COR-L47 (cell line): Measurements from ENCODE around the gene TMC2.
"Not testable (repeated sequence)": the region's sequence is repeated elsewhere in the genome, so short reads cannot be mapped to it uniquely, and the experiment has no call there.

ENCODE experiments used
- DNase-seq: peaks from one replicate; lab custom pipeline; 2025; lab: John Stamatoyannopoulos, UW

The TMC2 gene, protein sequence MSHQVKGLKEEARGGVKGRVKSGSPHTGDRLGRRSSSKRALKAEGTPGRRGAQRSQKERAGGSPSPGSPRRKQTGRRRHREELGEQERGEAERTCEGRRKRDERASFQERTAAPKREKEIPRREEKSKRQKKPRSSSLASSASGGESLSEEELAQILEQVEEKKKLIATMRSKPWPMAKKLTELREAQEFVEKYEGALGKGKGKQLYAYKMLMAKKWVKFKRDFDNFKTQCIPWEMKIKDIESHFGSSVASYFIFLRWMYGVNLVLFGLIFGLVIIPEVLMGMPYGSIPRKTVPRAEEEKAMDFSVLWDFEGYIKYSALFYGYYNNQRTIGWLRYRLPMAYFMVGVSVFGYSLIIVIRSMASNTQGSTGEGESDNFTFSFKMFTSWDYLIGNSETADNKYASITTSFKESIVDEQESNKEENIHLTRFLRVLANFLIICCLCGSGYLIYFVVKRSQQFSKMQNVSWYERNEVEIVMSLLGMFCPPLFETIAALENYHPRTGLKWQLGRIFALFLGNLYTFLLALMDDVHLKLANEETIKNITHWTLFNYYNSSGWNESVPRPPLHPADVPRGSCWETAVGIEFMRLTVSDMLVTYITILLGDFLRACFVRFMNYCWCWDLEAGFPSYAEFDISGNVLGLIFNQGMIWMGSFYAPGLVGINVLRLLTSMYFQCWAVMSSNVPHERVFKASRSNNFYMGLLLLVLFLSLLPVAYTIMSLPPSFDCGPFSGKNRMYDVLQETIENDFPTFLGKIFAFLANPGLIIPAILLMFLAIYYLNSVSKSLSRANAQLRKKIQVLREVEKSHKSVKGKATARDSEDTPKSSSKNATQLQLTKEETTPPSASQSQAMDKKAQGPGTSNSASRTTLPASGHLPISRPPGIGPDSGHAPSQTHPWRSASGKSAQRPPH

DNA sequence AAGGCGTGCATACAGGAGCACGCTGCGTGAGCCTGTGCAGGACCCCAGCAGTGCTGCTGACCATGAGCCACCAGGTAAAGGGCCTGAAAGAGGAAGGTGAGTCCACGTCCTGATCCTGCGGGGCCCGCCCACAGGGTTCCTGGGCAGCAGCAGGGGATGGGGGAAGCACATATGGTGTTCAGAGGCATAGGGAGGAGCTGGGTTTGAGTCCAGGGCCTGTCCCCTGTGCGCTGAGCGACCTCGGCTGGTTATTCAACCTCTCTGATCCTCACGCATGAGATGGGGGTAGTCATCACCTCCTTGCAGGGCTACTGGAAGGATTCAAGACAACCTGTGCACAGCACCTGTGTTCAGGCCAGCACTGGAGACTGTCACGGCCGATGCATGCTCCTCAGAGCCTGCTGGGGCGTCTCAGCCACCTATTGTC, at the start of gene TMC2:
Gene TMC2 (plus strand): TSS at position 14 of the 427 bp plus-strand sequence. CDS start 49 bp downstream, at position 63.
- no peak for DNase-seq

DNA sequence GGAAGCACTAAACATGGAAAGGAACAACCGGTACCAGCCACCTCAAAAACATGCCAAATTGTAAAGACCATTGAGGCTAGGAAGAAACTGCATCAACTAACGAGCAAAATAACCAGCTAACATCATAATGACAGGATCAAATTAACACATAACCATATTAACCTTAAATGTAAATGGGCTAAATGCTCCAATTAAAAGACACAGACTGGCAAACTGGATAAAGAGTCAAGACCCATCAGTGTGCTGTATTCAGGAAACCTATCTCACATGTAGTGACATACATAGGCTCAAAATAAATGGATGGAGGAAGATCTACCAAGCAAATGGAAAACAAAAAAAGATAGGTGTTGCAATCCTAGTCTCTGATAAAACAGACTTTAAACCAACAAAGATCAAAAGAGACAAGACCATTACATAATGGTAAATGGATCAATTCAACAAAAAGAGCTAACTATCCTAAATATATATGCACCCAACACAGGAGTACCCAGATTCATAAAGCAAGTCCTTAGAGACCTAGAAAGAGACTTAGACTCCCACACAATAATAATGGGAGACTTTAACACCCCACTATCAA, 33.5 kb upstream of the TMC2 start:
- DNase-seq = not testable (repeated sequence)

DNA sequence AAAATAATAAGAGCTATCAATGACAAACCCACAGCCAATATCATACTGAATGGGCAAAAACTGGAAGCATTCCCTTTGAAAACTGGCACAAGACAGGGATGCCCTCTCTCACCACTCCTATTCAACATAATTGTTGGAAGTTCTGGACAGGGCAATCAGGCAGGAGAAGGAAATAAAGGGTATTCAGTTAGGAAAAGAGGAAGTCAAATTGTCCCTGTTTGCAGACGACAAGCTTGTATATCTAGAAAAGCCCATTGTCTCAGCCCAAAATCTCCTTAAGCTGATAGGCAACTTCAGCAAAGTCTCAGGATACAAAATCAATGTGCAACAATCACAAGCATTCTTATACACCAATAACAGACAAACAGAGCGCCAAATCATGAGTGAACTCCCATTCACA, 31.6 kb upstream of the TMC2 start:
- not testable (repeated sequence) for DNase-seq

DNA sequence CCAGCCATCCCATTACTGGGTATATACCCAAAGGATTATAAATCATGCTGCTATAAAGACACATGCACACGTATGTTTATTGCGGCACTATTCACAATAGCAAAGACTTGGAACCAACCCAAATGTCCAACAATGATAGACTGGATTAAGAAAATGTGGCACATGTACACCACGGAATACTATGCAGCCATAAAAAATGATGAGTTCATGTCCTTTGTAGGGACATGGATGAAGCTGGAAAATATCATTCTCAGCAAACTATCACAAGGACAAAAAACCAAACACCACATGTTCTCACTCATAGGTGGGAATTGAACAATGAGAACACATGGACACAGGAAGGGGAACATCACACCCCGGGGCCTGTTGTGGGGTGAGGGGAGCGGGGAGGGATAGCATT, 29.9 kb upstream of the TMC2 start:
- DNase-seq = not testable (repeated sequence)

DNA sequence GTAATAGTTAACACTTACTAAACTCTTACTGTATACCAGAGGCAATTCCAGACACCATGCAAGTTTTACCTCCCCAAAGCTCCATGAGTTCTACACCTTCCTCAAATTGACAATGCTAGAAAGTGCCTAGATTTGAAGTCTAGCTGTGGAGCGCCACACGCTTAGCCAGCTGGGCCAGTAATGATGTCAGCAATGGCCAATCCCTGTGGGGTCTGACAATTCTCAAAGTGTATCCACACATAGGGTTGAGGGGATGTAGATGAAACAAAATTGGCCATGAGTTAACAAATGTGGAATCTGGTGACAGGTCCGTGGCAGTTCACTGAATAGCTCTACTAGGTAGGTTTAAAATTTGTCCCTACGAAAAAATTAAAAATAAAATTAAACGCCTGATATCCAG, 28.9 kb upstream of the TMC2 start:
- no peak for DNase-seq

DNA sequence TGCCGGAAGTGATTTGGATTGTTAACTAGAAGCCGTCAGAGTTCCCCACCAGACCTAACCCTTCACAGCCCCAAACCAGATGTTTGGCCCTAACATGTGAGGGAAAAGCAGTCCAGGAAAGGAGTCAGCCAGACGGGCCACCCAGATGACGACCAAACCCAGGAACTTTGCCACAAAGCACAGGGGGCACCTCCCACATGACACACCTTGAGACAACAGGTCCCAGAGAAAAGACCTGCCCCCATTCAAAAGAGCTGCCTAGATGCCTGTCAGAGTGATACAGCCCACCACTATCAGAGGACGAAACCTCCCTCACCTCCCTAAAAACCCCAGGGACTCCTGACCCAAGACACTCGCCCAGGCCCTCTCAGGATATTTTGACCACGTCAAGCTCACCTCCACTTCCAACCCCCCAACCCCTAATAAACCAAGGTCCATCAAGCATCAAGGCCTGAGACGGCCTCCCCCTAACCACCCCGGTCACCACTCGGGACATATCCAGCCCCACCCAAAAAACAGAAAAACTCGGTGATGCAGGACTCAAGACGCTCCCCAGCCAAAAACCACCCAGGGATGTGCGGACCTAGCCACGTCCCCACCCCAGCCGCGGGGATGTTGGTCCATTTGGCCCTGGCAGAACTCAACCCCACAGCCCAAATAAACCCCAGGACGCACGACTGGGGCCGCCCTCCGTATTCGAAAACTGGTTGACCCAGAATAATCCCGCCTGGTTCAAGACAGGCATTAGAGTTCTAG, 28.3 kb upstream of the TMC2 start:
- DNase-seq = no peak

DNA sequence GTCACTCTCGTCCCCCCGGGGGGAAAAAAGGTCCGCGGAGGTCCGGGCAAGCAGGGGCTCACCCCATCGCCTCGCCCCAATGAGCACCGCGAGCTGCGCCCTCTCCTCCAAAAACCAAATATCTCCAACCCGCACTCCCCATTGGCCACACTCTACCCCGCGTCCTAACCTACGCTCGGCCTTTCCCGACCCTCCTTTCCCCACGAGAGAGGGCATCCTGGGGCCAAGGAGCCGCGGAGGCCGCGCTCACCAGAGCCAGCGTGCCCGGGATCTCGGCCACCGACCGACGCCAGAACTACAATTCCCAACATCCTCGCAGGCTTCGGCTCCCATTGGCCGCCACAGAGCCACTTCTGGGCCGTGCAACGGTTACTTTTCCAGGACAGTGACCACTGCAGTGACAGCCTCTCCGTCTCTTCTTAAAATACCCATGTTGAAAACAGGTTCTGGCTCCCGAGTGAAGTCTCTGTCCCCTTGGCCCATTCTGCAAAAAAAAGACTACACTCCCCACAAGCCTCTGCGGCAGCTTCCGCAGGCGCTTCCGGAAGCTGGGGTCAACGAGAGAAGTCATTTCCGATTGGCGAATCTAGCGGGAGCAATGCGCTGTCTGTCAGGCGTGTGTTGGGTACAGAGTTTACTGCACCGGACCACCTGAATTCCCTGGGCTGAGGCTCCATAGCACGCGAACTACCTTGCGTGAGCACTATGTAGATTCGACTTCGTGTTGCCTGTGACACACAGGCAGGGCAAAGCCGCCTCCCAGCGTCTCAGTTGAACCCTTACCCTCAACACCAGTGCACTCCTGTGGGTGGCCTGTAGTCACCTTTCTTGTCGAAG, 27.5 kb upstream of the TMC2 start, which contains the start of gene ZNF343:
Gene ZNF343 (minus strand): TSS at position 285 of the 837 bp plus-strand sequence. CDS start 15,020 bp downstream, outside the sequence.
- DNase-seq = peak; percentile 38

DNA sequence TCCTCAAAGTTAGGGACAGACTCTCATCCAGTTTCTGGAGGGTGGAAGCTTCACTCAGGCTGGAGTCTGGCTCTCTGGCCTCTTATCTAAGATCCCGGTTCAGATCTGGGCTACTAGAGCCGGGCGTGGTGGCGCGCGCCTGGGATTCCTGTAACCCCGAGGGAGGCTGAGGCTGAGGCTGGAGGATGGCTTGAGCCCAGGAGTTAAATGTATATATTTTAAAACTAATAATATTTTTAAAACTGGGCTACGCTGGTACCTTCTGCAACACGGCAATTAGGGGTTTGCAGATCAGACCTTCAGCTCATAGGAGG, 26.9 kb upstream of the TMC2 start:
- DNase-seq = no peak

DNA sequence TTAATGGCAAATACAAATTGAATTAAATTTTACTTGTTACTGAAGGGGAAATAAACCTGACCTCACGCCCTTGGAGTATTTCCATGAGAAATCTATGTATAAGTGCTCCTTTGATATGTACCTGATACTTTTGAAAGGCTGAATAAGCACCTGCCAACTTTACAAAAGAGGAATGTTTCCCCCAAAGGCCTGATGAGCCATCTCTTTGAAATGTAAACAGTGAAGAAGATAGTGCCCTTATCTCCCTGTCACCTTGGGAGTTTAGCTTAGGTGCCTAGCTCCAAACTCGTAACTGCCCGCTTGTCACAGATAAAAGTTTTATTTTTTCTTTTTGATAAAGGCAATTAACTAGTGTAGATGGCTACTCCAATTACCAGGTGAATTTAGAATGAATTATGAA, 26.6 kb upstream of the TMC2 start:
- DNase-seq = no peak

DNA sequence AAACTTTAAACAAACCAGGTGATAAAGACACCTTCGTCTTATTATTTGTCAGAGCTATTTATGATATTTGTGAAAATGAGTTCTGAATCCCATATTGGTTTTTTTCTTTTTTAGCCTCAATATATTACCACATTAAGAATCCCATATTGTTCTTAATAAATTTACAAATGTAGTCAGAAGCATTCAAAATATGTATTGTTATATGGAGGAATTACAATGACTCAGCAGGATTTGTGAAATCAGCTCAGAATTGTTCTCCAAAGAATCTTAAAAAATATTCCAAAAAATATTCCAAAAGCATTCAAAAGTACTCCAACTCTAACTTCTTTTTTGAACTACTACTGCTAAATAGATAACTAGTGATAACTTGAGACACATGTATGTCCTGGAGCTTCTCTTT, 21.2 kb upstream of the TMC2 start:
- no peak for DNase-seq

DNA sequence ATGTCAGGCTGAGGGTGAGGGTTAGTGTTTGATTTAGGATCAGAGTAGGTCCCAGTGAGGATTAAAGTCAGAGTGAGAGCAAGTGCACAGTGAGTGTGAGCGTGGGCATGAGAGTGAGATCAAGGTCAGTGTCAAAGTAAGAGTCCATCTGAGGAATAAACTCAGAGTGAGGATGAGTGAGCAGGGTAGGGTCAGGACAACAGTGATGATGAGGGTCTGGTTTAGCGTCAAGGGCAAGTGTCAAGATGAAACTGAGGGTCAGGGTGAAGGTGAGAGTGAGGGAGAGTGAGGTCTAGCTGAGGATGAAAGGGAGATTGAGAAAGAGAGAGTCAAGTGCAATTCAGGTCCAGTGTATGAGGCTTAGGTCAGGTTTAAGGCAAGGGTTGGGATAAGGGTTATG, 20.0 kb upstream of the TMC2 start:
- DNase-seq = no peak

DNA sequence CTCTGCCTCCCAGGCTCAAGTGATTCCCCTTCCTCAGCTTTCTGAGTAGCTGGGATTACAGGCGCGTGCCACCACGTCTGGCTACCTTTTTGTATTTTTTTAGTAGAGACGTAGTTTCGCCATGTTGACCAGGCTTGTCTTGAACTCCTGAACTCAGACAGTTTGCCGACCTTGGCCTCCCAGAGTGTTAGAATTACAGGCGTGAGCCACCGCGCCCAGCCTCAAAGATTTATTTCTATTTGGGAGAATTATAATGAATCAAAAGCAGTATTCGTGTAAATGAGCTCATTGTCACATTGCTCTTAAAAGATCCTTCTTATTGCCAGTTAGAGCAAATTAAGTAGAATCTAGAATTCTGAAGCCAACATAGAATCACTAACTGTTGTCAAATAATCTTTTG, 18.3 kb upstream of the TMC2 start:
- DNase-seq = no peak

DNA sequence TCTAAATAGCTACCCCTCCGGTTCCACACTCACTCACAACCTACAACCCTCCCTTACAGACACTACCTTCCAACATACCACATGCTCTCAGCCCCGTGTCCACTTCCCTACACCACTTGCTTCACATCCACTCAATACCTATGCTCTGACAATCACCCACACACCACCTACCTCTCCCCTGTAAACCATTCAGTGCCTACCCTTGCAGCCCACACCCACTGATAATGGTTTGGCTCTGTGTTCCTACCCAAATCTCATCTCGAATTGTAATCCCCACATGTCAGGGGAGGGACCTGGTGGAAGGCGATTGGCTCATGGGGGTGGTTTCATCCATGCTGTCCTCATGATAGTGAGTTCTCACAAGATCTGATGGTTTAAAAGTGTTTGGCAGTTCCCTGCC, 17.8 kb upstream of the TMC2 start:
- DNase-seq = no peak

DNA sequence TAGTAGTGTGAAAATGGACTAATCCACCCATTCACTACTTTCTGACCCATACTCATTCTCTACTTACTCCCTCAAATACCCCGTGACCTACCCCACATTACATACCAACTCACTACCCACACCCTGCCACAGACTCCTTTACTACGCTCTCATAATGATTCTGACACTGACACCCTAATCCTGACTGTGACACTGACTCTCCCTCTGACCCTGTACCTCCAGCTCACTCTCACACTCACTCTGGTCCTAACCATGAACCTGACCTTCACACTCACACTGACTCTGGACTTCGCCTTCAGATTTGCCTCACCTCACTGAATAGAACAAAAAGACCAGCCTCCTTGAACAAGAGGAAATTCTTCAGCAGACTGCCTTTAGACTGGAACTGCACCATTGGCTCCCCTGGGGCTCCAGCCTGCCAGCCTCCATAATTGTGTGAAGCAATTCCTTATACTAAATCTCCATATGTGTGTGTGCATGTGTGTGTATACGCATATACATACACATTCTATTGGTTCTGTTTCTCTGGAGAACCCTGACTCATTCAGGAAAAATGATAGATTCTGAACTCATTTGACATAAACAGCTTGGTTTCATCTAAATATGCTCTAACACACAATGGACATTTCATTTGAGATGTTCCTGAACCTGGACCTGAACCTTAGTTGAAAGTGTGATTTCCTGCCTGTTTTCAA, 17.1 kb upstream of the TMC2 start:
- no peak for DNase-seq

DNA sequence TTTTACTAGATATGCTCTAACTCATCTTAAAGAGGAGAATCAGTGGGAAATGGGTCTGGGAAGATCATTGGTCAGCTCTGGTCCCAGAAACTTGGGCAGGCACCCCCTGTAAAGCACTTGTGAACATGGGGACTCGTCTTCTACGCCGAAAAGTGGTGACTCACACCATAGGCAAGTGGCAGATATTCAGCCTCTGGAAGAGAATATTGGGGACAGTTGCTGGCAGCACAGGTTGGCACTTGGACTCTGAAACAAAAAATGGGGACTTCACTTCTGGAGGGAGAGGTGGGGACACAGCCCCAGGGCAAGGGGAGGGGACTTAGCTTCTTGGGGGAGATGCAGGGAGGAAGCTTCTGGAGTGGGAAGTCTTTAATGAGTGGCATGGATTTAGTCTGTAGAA, 15.8 kb upstream of the TMC2 start:
- DNase-seq = no peak

DNA sequence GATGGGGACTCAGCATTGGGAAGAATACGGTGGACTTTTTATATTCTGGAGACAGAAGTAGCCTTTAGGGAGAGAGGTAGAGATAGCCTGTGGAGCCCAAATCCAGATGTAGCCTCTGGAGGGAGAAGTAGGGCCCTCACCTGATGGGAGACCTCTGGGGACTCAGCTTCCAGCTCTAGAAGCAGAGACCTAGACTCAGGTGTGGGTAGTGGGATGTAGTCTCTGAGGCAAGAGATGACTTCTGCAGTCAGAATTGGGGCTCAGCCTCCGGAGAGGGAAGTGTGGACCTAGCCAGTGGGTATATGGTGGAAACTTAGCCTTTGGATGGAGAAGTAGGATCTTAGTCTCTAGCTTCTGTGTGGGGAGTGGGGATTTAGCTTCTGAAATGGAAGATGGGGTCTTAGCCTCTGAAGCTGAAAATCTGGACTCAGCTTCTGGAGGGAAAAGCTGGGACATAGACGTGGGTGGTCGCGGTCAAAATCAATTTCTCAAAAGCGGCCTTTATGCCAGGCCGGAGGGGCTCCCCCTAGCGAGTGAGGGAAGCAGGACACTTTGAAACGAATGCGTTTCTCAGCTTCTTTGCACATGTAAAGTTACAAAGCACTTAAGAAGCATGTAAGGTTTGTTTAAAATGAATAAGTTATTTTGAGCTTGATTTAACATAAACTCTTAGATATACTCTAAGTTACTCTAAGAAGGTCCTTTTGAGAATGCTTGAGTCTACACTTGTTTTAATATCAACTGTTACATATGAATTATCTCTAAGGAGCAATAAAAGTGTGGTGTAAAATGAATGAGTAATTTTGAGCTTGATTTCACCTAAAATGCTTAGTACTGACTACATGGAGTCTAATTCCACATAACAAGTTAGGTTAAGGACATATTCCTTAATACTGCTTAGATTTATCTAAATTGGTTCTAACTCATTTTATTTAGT, 14.7 kb upstream of the TMC2 start:
- peak; percentile 6 for DNase-seq

DNA sequence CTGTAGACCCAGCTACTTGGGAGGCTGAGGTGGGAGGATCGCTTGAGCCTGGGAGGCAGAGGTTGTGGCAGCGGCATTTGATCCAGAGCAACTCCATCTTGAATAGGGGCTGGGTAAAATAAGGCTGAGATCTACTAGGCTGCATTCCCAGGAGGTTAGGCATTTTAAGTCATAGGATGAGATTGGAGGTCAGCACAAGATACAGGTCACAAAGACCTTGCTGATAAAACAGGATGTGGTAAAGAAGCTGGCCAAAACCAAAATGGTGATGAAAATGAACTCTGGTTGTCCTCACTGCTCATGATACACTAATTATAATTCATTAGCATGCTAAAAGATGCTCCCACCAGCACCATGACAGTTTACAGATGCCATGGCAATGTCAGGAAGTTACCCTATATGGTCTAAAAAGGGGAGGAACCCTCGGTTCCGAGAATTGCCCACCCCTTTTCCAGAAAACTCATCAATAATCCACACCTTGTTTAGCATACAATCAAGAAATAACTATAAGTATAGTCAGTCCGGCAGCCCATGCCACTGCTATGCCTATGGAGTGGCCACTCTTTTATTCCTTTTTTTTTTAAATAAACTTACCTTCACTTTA, 13.4 kb upstream of the TMC2 start:
- DNase-seq = not testable (repeated sequence)

DNA sequence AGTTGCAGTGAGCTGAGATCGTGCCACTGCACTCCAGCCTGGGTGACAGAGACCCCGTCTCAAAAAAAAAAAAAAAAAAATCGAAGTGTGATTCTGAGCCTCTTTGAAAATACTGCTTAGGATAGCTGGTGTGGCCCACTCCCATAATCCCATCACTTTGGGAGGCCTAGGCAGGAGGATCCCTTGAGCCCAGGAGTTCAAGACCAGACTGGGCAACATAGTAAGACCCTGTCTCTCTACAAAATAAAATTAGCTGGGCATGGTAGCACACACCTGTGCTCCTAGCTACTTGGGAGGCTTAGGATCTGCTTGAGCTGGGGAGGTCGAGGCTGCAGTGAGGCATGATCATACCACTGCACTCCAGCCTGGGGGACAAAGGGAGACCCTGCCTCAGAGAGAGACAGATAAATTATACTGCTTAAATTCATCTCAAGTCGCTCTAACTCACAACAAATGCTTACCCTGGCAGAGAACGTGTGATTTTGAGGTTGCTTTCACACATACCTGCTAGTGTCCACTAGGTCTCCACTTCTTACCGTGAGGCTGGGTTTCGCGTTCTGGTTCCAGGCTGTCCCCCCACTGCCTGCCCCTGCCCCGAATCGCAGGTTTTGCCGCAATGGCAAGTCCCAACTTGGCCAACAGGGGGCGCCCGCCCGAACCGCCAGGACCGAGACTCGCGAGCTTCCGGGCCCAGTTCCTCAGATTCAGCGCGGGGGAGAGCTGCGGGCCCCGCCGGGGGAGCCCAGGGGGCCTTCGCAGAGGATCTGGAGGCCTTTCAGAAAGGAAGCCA, 12.3 kb upstream of the TMC2 start:
- DNase-seq = peak; percentile 72
